Neural crest cell (in vitro differentiated cells): ENCODE data around the gene PLBD2. TPM values are rescaled to one million over a fixed set of nuclear protein-coding genes. Genes with fewer than 3 reads are reported as not detected.

Experiments
- DNase-seq: peaks from one replicate; pipeline ENCODE4 v3.0.0; 2021; ENCODE audit warnings: low read depth, mixed read lengths, low spot score
- H3K27ac Mint-ChIP-seq: one replicate; pipeline ENCODE4 v1.8.0; 2021; ENCODE audit warnings: mild to moderate bottlenecking, mixed read lengths; ENCODE audit not compliant: unreplicated experiment
- H3K27me3 Mint-ChIP-seq: 2 replicates; pipeline ENCODE4 v1.8.0; 2021; ENCODE audit warnings: low read depth, mild to moderate bottlenecking, mixed read lengths
- H3K36me3 Mint-ChIP-seq: 2 replicates; pipeline ENCODE4 v1.8.0; 2021; ENCODE audit warnings: low read depth, mild to moderate bottlenecking, mixed read lengths
- H3K4me1 Mint-ChIP-seq: 2 replicates; pipeline ENCODE4 v1.8.0; 2021; ENCODE audit warnings: mixed read lengths
- H3K4me3 Mint-ChIP-seq: one replicate; pipeline ENCODE4 v1.8.0; 2021; ENCODE audit warnings: mild to moderate bottlenecking, mixed read lengths
- H3K9me3 Mint-ChIP-seq: 2 replicates; pipeline ENCODE4 v1.8.0; 2021; ENCODE audit warnings: mixed read lengths
- CTCF ChIP-seq: fragments of 200-600 bp; sonication (generic); conservative IDR thresholded peaks from 2 replicates; pipeline ENCODE4 v1.5.0; 2021; ENCODE audit warnings: antibody characterized with exemption, mild to moderate bottlenecking
- total RNA-seq: library from RNA; stranded (reverse); gene quantifications from 2 replicates; pipeline ENCODE4 v1.2.1, GENCODE V29; 2021

PLBD2 gene
- total RNA-seq, 1 donor from 2014 or later: 36.6 TPM

GRCh38 chr12:113420996-113421595, 62.7 kb downstream of the PLBD2 start:
- H3K27ac Mint-ChIP-seq: no peak overlapping the region
- DNase-seq: no peak
- TF ChIP-seq CTCF: no peak

GRCh38 chr12:113422030-113422885, 63.9 kb downstream of the PLBD2 start, which contains the start of gene SDSL:
Gene SDSL (plus strand): TSS chr12:113422380. CDS start chr12:113427983, 5,603 bp downstream.
- DNase-seq: peak; percentile 12
- Mint-ChIP-seq H3K4me1 (peaks cover 12% of the 10 kb centered on the region), H3K27me3 (peaks cover 12% of the 10 kb centered on the region), H3K9me3 (no peaks in the 10 kb centered on the region), H3K4me3 (peak within 1 kb of the TSS; percentile 88), H3K27ac (peak within 1 kb of the TSS; percentile 95), H3K36me3 (no peaks in the 10 kb centered on the region)
- no peak for TF ChIP-seq CTCF

More at GRCh38 chr12:113420996-113421595, 62.7 kb downstream of the PLBD2 start:
- H3K4me1 Mint-ChIP-seq: peaks cover 12% of the 10 kb centered on the region
- no peaks in the 10 kb centered on the region for H3K36me3 Mint-ChIP-seq
- no peaks in the 10 kb centered on the region for H3K9me3 Mint-ChIP-seq
- no peak overlapping the region for H3K4me3 Mint-ChIP-seq
- peaks cover 9% of the 10 kb centered on the region for H3K27me3 Mint-ChIP-seq

- Mint-ChIP-seq H3K27ac (no peak overlapping the region), H3K4me3 (no peak overlapping the region), H3K4me1 (peaks cover 12% of the 10 kb centered on the region), H3K27me3 (peaks cover 16% of the 10 kb centered on the region), H3K36me3 (no peaks in the 10 kb centered on the region), H3K9me3 (no peaks in the 10 kb centered on the region)
- TF ChIP-seq CTCF: no peak
- no peak for DNase-seq
These were observed 64.7 kb downstream of the PLBD2 start for GRCh38 chr12:113422886-113423669.

GRCh38 chr12:113424456-113424855, 66.1 kb downstream of the PLBD2 start:
- Mint-ChIP-seq H3K27me3 (peaks cover 17% of the 10 kb centered on the region), H3K27ac (no peak overlapping the region), H3K9me3 (no peaks in the 10 kb centered on the region), H3K4me1 (peaks cover 12% of the 10 kb centered on the region), H3K4me3 (no peak overlapping the region), H3K36me3 (no peaks in the 10 kb centered on the region)
- DNase-seq: no peak
- TF ChIP-seq CTCF: no peak
